ENCODE results near the gene BCKDHA.
"Not testable (repeated sequence)": the region's sequence is repeated elsewhere in the genome, so short reads cannot be mapped to it uniquely, and the experiment has no call there.

BCKDHA gene

GRCh38 chr19:41403181-41403970 lies 5.8 kb downstream of the BCKDHA start:
- Histone ChIP-seq H3K27ac (no peak overlapping the region), H3K4me3 (no peak overlapping the region)
- no peak for DNase-seq (ENCODE audit: low spot score)
- TF ChIP-seq CTCF (IDR thresholded peaks at IDR 0.05) = no peak

GRCh38 chr19:41405776-41406175 lies 8.2 kb downstream of the BCKDHA start:
- no peak for DNase-seq (ENCODE audit: low spot score)
- H3K27ac ChIP-seq = no peak overlapping the region
- no peak for TF ChIP-seq CTCF (IDR thresholded peaks at IDR 0.05)
- H3K4me3 ChIP-seq = no peak overlapping the region

- no peak overlapping the region for H3K27ac ChIP-seq
- TF ChIP-seq CTCF (IDR thresholded peaks at IDR 0.05) = no peak
- H3K4me3 ChIP-seq = no peak overlapping the region
- DNase-seq (ENCODE audit: low spot score) = no peak
These were observed 9.7 kb downstream of the BCKDHA start for GRCh38 chr19:41407271-41407670.

GRCh38 chr19:41408256-41408655 lies 10.6 kb downstream of the BCKDHA start:
- no peak for TF ChIP-seq CTCF (IDR thresholded peaks at IDR 0.05)
- Histone ChIP-seq H3K4me3 (no peak overlapping the region), H3K27ac (no peak overlapping the region)
- DNase-seq (ENCODE audit: low spot score) = no peak

- H3K4me3 ChIP-seq; DNase-seq (ENCODE audit: low spot score): not testable (repeated sequence)
- H3K27ac ChIP-seq = peak overlapping the region in 1 of 2 donors; percentile 64
These were observed 11.2 kb downstream of the BCKDHA start for GRCh38 chr19:41408846-41409245.

- no peak for TF ChIP-seq CTCF (IDR thresholded peaks at IDR 0.05)
- peak overlapping the region in 1 of 2 donors; percentile 64 for H3K27ac ChIP-seq
- DNase-seq (ENCODE audit: low spot score) = no peak
These were observed 11.7 kb downstream of the BCKDHA start for GRCh38 chr19:41409288-41409687.

GRCh38 chr19:41410336-41411054 lies 12.9 kb downstream of the BCKDHA start:
- TF ChIP-seq CTCF (IDR thresholded peaks at IDR 0.05) = no peak
- Histone ChIP-seq H3K4me3 (no peak overlapping the region), H3K27ac (peak overlapping the region in 1 of 2 donors; percentile 56)
- no peak for DNase-seq (ENCODE audit: low spot score)

More at GRCh38 chr19:41409288-41409687, 11.7 kb downstream of the BCKDHA start:
- H3K4me3 ChIP-seq = no peak overlapping the region

Measured in coronary artery (tissue), 2 donors.